IPS DF 6.9 (cell line): ENCODE data around the gene MLST8.
"Not testable (repeated sequence)": the region's sequence is repeated elsewhere in the genome, so short reads cannot be mapped to it uniquely, and the experiment has no call there.

Experiments used
- DNase-seq: peaks from one replicate; pipeline ENCODE4 v3.0.0-alpha.2; 2013; ENCODE audit warnings: low read depth, low spot score
- H3K27ac ChIP-seq: one replicate; pipeline ENCODE4 v1.5.1; 2013; ENCODE audit warnings: low read length, control low read depth
- H3K27me3 ChIP-seq: 2 replicates; pipeline ENCODE4 v1.6.1; 2013; ENCODE audit warnings: mild to moderate bottlenecking, low read length; ENCODE audit not compliant: control insufficient read depth, insufficient read depth
- H3K36me3 ChIP-seq: 2 replicates; pipeline ENCODE4 v1.6.1; 2013; ENCODE audit warnings: low read length; ENCODE audit not compliant: control insufficient read depth, insufficient read depth
- H3K4me1 ChIP-seq: 2 replicates; pipeline ENCODE4 v1.6.1; 2013; ENCODE audit warnings: low read length; ENCODE audit not compliant: control insufficient read depth, insufficient read depth
- H3K4me3 ChIP-seq: 2 replicates; pipeline ENCODE4 v1.5.1; 2013; ENCODE audit warnings: mild to moderate bottlenecking, low read length
- H3K9me3 ChIP-seq: 2 replicates; pipeline ENCODE4 v1.6.1; 2013; ENCODE audit warnings: low read length, inconsistent platforms; ENCODE audit not compliant: control insufficient read depth, insufficient read depth
- WGBS: extraction: QIAGEN DNeasy Blood & Tissue Kit; methylation state at CpG from one replicate; pipeline ENCODE4 v1.1.7; 2013; ENCODE audit warnings: mixed read lengths, missing lambda C conversion rate; ENCODE audit not compliant: insufficient read length, insufficient coverage; 5-methylcytosine and 5-hydroxymethylcytosine counted together

The MLST8 gene

DNA sequence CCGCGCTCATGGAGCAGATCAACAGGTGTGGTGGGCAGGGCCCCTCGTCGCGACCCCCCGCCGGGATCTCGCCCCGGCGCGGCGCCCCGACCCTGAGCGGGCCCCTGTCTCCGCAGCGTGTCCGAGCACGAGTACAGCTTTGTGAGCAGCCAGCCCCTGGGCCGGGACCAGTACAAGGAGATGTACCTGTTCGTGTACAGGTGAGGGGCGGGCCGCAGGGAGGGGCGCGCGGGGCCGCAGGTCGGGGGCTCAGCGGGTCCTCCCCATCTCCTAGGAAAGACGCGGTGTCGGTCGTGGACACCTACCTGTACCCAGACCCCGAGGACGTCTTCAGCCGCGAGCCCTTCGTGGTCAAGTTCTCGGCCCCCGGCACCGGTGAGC lies 31.8 kb downstream of the MLST8 start:
- peaks cover 22% of the 10 kb centered on the region; the same call in 1 of the 2 replicates for H3K36me3 ChIP-seq
- H3K27me3 ChIP-seq, result no peaks in the 10 kb centered on the region; the same call in 1 of the 2 replicates
- H3K4me3 ChIP-seq, result peak overlapping the region; percentile 14; the same call in 1 of the 2 replicates
- no peak for DNase-seq
- no peak overlapping the region for H3K27ac ChIP-seq
- H3K9me3 ChIP-seq, result no peaks in the 10 kb centered on the region
- peaks cover 4% of the 10 kb centered on the region for H3K4me1 ChIP-seq
- WGBS, result no CpG with 5 or more reads among the region's 40 CpGs

DNA sequence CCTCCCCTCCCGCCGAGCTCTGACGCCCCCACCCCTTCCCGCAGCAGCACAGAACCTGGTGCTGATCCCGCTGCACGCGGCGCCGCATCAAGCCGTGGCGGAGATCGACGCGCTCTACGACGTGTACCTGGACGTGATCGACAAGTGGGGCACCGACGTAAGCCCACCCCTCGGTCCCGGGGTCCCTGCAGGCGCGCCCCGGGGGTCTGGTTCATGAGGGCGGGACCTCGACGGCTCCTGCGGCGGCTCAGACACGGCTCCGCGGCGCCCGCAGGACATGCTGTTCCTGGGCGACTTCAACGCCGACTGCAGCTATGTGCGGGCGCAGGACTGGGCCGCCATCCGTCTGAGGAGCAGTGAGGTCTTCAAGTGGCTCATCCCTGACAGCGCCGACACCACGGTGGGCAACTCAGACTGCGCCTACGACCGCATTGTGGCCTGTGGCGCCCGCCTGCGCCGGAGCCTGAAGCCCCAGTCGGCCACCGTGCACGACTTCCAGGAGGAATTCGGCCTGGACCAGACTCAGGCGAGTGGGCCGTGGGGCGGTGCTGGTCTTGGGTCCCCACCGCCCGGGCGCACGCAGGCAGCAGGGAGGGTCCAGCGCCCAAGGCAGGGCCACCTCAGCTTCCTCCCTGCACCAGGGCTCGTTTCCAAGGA lies 32.4 kb downstream of the MLST8 start:
- H3K4me1 ChIP-seq, result peaks cover 4% of the 10 kb centered on the region
- H3K27me3 ChIP-seq, result no peaks in the 10 kb centered on the region; the same call in 1 of the 2 replicates
- H3K36me3 ChIP-seq, result peaks cover 23% of the 10 kb centered on the region
- H3K4me3 ChIP-seq, result peak overlapping the region; percentile 19; the same call in 1 of the 2 replicates
- no peak overlapping the region for H3K27ac ChIP-seq
- DNase-seq, result no peak
- H3K9me3 ChIP-seq, result no peaks in the 10 kb centered on the region
- no CpG with 5 or more reads among the region's 65 CpGs for WGBS

DNA sequence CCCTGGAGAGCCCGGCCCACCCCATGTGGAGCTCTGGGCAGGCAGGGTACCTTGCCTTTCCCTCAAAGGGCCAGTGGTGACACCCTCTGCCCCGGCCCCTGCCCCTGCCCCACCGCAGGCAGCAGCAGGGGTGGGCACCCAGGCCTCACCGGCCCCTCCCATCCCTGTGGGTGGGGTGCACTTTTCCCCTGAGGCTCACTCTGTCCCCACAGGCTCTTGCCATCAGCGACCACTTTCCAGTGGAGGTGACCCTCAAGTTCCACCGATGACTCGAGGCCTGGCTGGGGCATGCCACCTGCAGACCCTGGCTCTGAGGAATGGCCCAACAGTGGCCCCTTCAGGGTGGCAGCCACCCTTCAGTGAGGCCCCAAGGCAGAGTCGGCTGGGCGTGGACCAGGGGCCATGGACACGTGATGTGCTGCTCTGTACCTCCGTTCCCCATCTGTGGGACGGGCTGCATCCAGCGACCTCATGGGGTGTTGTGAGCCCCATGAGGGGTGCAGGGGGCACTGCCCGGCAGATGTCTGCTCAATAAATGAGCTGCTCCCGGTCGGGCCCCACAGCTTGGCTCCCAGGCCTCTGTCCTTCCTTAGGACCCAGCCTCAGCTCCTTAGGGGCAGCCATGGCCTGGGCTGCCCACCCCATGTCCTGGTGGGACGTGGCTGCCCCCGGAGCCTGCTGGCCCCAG lies 33.0 kb downstream of the MLST8 start:
- no peak for DNase-seq
- peaks cover 23% of the 10 kb centered on the region for H3K36me3 ChIP-seq
- no peak overlapping the region for H3K27ac ChIP-seq

DNA sequence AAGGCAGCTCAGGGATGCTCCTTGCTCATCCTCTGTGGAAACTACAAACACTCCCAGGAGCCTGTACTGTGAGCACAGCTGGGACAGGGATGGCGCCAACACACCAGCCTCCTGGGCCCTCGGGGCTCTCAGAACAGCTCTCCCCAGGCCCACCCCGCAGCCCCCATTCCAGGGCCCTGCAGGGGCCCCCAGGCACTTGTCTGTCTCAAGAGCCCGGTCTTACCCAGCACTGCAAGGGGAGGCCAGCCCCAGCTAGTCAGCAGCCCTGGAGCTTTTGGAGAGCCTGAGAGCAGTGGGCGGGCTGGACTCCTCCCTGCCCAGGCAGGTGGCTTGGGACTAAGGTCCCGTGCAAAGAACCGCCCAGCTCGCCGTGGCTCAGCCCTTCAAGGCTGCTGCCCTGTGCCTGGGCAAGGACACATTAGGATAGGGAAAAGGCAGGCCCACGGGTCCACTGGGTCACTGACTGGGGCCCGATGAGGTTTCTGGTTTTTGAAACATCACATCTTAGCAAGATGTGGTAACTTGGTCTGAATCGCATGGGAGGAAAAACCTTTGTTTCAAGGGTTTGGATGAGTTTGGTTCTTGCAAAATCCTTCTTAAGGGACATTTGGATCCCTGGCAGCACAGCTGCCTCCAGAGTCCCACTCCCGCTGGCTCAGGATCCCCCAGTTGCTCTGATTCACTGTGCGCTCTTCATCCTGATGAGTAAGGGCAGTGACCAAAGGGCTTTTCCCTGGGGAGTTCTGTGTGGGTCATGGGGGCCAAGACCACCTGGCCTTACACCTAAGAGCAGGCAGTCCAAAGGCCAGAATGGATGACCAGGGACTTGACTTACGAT lies 33.8 kb downstream of the MLST8 start:
- Histone ChIP-seq H3K27me3 (no peaks in the 10 kb centered on the region; the same call in 1 of the 2 replicates), H3K36me3 (peaks cover 24% of the 10 kb centered on the region)
- WGBS, result no CpG with 5 or more reads among the region's 15 CpGs

More for the DNA sequence above, 33.0 kb downstream of the MLST8 start:
- no CpG with 5 or more reads among the region's 18 CpGs for WGBS
- H3K4me3 ChIP-seq, result no peak overlapping the region
- no peaks in the 10 kb centered on the region for H3K9me3 ChIP-seq
- peaks cover 4% of the 10 kb centered on the region for H3K4me1 ChIP-seq
- H3K27me3 ChIP-seq, result no peaks in the 10 kb centered on the region; the same call in 1 of the 2 replicates

DNA sequence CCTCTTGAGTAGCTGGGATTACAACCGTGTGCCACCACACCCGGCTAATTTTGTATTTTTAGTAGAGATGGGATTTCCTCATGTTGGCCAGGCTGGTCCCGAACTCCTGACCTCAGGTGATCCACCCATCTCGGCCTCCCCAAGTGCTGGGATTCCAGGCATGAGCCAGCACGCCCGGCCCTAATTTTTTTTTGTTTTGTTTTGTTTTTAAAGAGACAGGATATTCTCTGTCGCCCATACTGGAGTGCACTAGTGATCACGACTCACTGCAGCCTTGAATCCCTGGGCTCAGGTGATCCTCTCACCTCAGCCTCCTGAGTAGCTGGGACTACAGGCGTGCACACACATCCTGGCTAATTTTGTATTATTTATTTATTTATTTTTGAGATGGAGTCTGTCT lies 35.1 kb downstream of the MLST8 start:
- H3K9me3 ChIP-seq, H3K27ac ChIP-seq, DNase-seq, H3K4me1 ChIP-seq, H3K27me3 ChIP-seq, H3K4me3 ChIP-seq: not testable (repeated sequence)
- H3K36me3 ChIP-seq, result peaks cover 21% of the 10 kb centered on the region
- WGBS, result no CpG with 5 or more reads among the region's 9 CpGs

More for the DNA sequence above, 33.8 kb downstream of the MLST8 start:
- no peak overlapping the region for H3K27ac ChIP-seq
- H3K9me3 ChIP-seq, result no peaks in the 10 kb centered on the region
- peaks cover 4% of the 10 kb centered on the region for H3K4me1 ChIP-seq
- no peak for DNase-seq
- H3K4me3 ChIP-seq, result no peak overlapping the region

DNA sequence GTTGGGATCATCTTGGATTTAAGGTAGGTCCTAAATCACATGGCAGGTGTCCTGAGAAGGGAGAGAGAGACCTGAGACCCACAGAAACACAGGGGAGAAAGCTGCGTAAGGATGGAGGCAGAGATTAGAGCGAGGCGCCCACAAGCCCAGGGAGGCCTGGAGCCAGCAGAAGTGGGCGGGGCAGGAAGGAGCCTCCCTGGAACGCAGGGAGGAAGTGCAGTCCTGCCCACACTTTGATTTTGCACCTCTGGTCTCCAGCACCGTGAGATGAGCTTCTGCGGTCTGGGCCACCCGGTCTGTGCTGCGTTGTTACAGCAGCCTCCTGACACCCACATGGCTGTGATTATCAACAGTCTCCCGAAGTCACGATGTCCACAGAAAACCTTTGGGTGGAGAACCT lies 37.3 kb downstream of the MLST8 start:
- no peak for DNase-seq
- Histone ChIP-seq H3K4me3 (no peak overlapping the region), H3K4me1 (peaks cover 4% of the 10 kb centered on the region; the same call in 1 of the 2 replicates), H3K27me3 (no peaks in the 10 kb centered on the region; the same call in 1 of the 2 replicates), H3K27ac (no peak overlapping the region), H3K9me3 (no peaks in the 10 kb centered on the region), H3K36me3 (peaks cover 27% of the 10 kb centered on the region)
- WGBS, result no CpG with 5 or more reads among the region's 11 CpGs

DNA sequence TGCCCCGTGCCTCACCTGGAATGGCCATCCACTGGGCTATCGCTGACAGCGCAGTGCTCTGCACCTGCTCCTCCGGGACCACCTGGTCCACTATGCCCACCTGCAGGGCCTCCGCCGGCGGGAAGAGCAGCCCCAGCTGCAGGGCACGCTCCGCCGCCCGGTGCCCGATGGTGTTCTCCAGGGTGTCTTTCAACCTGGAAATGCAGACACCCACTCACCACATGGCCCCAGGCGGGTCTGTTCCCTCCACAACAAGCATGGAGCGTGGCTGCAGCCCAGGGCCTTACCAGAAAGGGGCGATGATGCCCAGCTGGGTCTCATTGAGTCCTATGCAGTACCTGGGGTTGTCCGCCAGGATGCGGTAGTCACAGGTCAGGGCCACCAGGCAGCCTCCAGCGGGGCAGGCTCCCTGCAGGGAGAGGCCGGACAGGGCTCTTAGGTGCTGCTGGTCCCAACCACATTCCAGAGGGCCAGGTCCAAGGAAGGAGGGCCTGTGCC lies 37.8 kb downstream of the MLST8 start:
- Histone ChIP-seq H3K27ac (no peak overlapping the region), H3K27me3 (no peaks in the 10 kb centered on the region), H3K4me1 (peaks cover 4% of the 10 kb centered on the region; the same call in 1 of the 2 replicates), H3K36me3 (peaks cover 27% of the 10 kb centered on the region), H3K4me3 (no peak overlapping the region), H3K9me3 (no peaks in the 10 kb centered on the region)
- no peak for DNase-seq
- no CpG with 5 or more reads among the region's 19 CpGs for WGBS

DNA sequence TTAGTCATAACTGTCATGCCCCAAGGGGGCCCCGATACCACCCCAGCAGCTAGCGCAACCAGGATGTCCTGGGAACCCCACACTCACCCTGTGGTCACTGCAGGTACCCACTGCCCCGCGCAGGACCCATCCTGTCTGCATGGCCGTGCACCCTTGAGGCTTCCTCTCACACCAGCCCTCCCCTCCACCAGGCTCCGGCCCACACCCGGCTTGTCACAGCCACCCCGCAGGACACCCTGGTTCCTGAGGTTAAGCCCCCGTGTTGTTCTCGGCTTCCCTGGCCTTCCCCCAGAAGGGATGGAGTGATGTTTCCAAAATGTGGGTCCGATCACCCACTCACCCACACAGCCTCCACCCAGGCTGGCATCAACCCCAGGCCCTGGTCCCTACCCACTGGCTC lies 38.5 kb downstream of the MLST8 start:
- Histone ChIP-seq H3K4me3 (no peak overlapping the region), H3K9me3 (no peaks in the 10 kb centered on the region), H3K27ac (no peak overlapping the region), H3K4me1 (no peaks in the 10 kb centered on the region), H3K27me3 (no peaks in the 10 kb centered on the region), H3K36me3 (peaks cover 27% of the 10 kb centered on the region)
- no peak for DNase-seq
- WGBS, result no CpG with 5 or more reads among the region's 11 CpGs

DNA sequence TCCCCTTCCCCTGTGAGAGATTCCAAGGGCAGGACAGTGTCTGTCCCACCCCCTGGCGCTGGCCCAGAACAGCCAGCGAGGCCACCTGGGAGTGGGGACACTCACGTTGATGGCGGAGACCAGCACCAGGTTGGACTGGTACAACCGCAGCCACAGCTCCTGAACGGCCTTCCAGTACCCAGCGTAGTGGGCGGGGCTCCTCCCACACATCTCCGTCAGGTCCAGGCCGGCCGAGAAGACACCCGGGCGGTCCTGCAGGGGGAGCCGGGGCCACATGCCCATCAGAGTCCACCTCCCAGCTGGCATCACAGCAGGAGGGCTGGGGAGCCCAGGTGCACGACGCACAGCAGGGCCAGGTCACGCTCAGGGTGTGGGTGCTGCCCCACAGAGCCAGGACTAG lies 39.0 kb downstream of the MLST8 start:
- no peaks in the 10 kb centered on the region for H3K27me3 ChIP-seq
- no CpG with 5 or more reads among the region's 17 CpGs for WGBS
- no peak overlapping the region for H3K27ac ChIP-seq
- no peaks in the 10 kb centered on the region for H3K9me3 ChIP-seq
- no peaks in the 10 kb centered on the region for H3K4me1 ChIP-seq
- no peak for DNase-seq
- no peak overlapping the region for H3K4me3 ChIP-seq
- H3K36me3 ChIP-seq, result peaks cover 27% of the 10 kb centered on the region
